ENCODE measurements around the gene OR5A2.
"Not testable (repeated sequence)": the region's sequence is repeated elsewhere in the genome, so short reads cannot be mapped to it uniquely, and the experiment has no call there.

Gene OR5A2

GRCh38 chr11:59380263-59381059 is 45.8 kb downstream of the OR5A2 start:
- no peak for DNase-seq (ENCODE audit: low read depth in 2 of 2)

GRCh38 chr11:59372324-59372723 is 53.9 kb downstream of the OR5A2 start:
- DNase-seq (ENCODE audit: low read depth in 2 of 2): not testable (repeated sequence)

GRCh38 chr11:59368238-59369022 is 57.8 kb downstream of the OR5A2 start:
- DNase-seq (ENCODE audit: low read depth in 2 of 2): no peak

All from stimulated activated CD4-positive, alpha-beta T cell treated with anti-CD3 and anti-CD28 coated beads, Interleukin-1b, Interleukin-23, amount 100 ng/mL, for 1 hour (primary cell).